ENCODE data around the gene BCR.

- TF ChIP-seq CTCF (conservative IDR thresholded peaks at IDR 0.05 in 1 of 2, IDR thresholded peaks at IDR 0.05 in 1 of 2; ENCODE audit: low read depth in 1 of 2, low read length in 2 of 2), result no peak
- TF ChIP-seq EZH2 (IDR thresholded peaks at IDR 0.05; ENCODE audit: low read length, missing control alignments), result no peak
Measured at GRCh38 chr22:23223569-23224317, 43.4 kb downstream of the BCR start.
